SU-DHL-6 (cell line): ENCODE results near the gene TNRC6B.

Source experiments
- H2AFZ ChIP-seq: fragments of 200-600 bp; sonication (generic); 2 replicates; pipeline ENCODE4 v1.6.1; 2014; ENCODE audit warnings: low read depth, mild to moderate bottlenecking, moderate library complexity, mixed read lengths, antibody characterized with exemption, low read length; ENCODE audit not compliant: severe bottlenecking
- H3F3A ChIP-seq: fragments of 200-600 bp; shearing (Covaris generic); 2 replicates; pipeline ENCODE4 v1.6.0; 2016; ENCODE audit warnings: antibody characterized with exemption, mild to moderate bottlenecking; ENCODE audit not compliant: insufficient read depth
- H3K27ac ChIP-seq: fragments of 200-600 bp; sonication (generic); 2 replicates; pipeline ENCODE4 v1.5.1; 2016; ENCODE audit warnings: low read depth, mild to moderate bottlenecking, low read length, moderate library complexity, mixed read lengths
- H3K27me3 ChIP-seq: fragments of 200-600 bp; sonication (generic), shearing (Covaris generic); 2 replicates; pipeline ENCODE4 v1.6.0; 2014; ENCODE audit warnings: mild to moderate bottlenecking, low read length
- H3K36me3 ChIP-seq: fragments of 200-600 bp; sonication (generic); 2 replicates; pipeline ENCODE4 v1.6.1; 2014; ENCODE audit warnings: mild to moderate bottlenecking, low read length, mixed read lengths
- H3K4me2 ChIP-seq: fragments of 300-600, 200-600 bp; shearing (Covaris generic), sonication (generic); 2 replicates; pipeline ENCODE4 v1.6.0; 2014; ENCODE audit warnings: low read length, low read depth, mild to moderate bottlenecking; ENCODE audit not compliant: poor library complexity, severe bottlenecking
- H3K4me3 ChIP-seq: fragments of 200-600 bp; sonication (generic); 2 replicates; pipeline ENCODE4 v1.5.1; 2014; ENCODE audit warnings: antibody characterized with exemption, low read length, mild to moderate bottlenecking, mixed read lengths; ENCODE audit not compliant: insufficient read depth, poor library complexity, severe bottlenecking
- H3K79me2 ChIP-seq: fragments of 200-600 bp; sonication (generic); 2 replicates; pipeline ENCODE4 v1.6.1; 2014; ENCODE audit warnings: mild to moderate bottlenecking, low read length, moderate library complexity; ENCODE audit not compliant: insufficient read depth
- H3K9ac ChIP-seq: fragments of 200-600 bp; sonication (generic); 2 replicates; pipeline ENCODE4 v1.7.0; 2014; ENCODE audit warnings: mild to moderate bottlenecking, low read length
- H3K9me2 ChIP-seq: fragments of 200-600 bp; sonication (generic); replicated peaks from 2 replicates; pipeline ENCODE4 v1.6.1; 2014; ENCODE audit warnings: low read length; ENCODE audit not compliant: insufficient read depth
- H3K9me3 ChIP-seq: fragments of 200-600 bp; sonication (generic); 2 replicates; pipeline ENCODE4 v1.6.1; 2014; ENCODE audit warnings: low read length, mixed read lengths; ENCODE audit not compliant: insufficient read depth
- H4K20me1 ChIP-seq: fragments of 200-600 bp; sonication (generic); 2 replicates; pipeline ENCODE4 v1.6.1; 2014; ENCODE audit warnings: low read depth, mild to moderate bottlenecking, antibody characterized with exemption, low read length, moderate library complexity, mixed read lengths
- EZH2phosphoT487 ChIP-seq: fragments of 200-600 bp; sonication (generic), shearing (Covaris generic); conservative IDR thresholded peaks from 2 replicates; pipeline ENCODE4 v1.6.1; 2018; ENCODE audit warnings: mild to moderate bottlenecking, antibody characterized with exemption, low read length, moderate library complexity, mixed read lengths
- TF ChIP-seq, protein P1 (sequence below): fragments of 200-600 bp; sonication (generic); IDR thresholded peaks from one replicate; pipeline ENCODE4 v1.5.1; 2017; ENCODE audit warnings: antibody characterized with exemption, mild to moderate bottlenecking, low read length, moderate library complexity; ENCODE audit not compliant: insufficient read depth, poor library complexity, severe bottlenecking

The TNRC6B gene

GRCh38 chr22:40138866-40139265, 38.9 kb upstream of the TNRC6B start:
- Histone ChIP-seq H3K9ac (no peak overlapping the region), H3K9me3 (no peaks in the 10 kb centered on the region), H2AFZ (no peak overlapping the region), H4K20me1 (no peaks in the 10 kb centered on the region), H3K27ac (no peak overlapping the region), H3F3A (no peaks in the 10 kb centered on the region), H3K27me3 (no peaks in the 10 kb centered on the region), H3K36me3 (no peaks in the 10 kb centered on the region), H3K4me2 (no peak overlapping the region), H3K4me3 (no peak overlapping the region), H3K9me2 (no peaks in the 10 kb centered on the region), H3K79me2 (no peaks in the 10 kb centered on the region)
- TF ChIP-seq, protein P1, sequence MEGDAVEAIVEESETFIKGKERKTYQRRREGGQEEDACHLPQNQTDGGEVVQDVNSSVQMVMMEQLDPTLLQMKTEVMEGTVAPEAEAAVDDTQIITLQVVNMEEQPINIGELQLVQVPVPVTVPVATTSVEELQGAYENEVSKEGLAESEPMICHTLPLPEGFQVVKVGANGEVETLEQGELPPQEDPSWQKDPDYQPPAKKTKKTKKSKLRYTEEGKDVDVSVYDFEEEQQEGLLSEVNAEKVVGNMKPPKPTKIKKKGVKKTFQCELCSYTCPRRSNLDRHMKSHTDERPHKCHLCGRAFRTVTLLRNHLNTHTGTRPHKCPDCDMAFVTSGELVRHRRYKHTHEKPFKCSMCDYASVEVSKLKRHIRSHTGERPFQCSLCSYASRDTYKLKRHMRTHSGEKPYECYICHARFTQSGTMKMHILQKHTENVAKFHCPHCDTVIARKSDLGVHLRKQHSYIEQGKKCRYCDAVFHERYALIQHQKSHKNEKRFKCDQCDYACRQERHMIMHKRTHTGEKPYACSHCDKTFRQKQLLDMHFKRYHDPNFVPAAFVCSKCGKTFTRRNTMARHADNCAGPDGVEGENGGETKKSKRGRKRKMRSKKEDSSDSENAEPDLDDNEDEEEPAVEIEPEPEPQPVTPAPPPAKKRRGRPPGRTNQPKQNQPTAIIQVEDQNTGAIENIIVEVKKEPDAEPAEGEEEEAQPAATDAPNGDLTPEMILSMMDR = no peak
- no peak for TF ChIP-seq EZH2phosphoT487

DNA sequence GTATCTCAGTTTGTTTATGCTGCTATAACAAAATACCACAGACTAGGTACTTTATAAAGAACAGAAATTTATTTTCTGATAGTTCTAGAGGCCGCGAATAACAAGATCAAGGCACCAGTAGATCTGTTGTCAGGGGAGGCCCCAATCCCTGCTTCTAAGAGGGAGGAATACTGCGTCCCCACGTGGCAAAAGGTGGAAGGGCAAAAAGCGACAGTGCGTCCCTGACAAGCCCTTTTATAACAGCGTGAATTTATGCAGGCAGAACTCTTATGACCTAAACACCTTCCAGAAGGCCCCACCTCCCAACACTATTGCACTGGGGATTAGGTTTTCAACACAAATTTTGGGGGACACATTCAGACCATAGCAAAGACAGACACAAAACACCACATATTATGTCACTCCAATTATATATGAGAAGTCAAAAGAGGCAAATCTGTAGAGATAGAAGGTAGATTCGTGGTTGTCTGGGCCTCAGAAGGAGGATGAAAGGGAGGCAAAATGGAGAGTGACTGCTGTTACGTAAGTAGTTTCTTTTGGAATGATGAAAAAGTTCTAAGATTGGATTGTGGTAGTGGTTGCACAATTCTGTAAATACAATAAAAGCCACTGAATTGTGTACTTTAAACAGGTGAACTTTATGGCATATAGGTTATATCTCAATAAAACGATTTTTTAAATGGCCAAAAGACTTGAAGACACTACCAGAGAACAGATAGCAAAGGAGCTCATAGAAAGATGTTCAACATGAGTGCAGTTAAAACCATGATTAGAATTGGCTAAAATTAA, 30.1 kb upstream of the TNRC6B start:
- H3K9me2 ChIP-seq = no peaks in the 10 kb centered on the region
- H3K4me2 ChIP-seq = no peak overlapping the region
- H2AFZ ChIP-seq = no peak overlapping the region

DNA sequence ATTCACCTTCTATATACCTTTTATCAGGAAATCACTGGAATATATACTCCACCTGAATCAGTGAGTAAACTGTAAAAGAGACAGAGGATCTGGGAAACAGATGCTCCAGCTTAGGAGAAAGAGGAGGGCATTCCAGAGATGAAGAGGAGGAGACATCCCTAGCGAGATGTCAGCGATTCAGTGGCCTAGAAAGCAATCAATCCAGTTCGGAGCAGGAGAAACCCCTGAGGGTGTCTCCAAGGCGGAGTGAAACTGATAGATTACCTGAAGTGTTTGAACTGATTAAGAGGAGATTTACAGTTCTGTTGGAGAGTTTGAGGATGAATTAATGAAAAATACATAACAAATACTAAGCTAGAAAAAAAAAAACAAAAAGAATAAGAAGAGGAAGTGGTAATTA, 24.5 kb upstream of the TNRC6B start:
- H3F3A ChIP-seq = no peaks in the 10 kb centered on the region
- H3K27me3 ChIP-seq = no peaks in the 10 kb centered on the region
- no peaks in the 10 kb centered on the region for H3K79me2 ChIP-seq
- H3K36me3 ChIP-seq = no peaks in the 10 kb centered on the region
- H3K9me3 ChIP-seq = no peaks in the 10 kb centered on the region
- H3K9me2 ChIP-seq = no peaks in the 10 kb centered on the region
- H3K27ac ChIP-seq = no peak overlapping the region
- no peak overlapping the region for H3K4me2 ChIP-seq
- no peak overlapping the region for H3K9ac ChIP-seq
- H2AFZ ChIP-seq = no peak overlapping the region
- no peak overlapping the region for H3K4me3 ChIP-seq
- H4K20me1 ChIP-seq = no peaks in the 10 kb centered on the region
- TF ChIP-seq, protein P1 = no peak
- no peak for TF ChIP-seq EZH2phosphoT487

More for the DNA sequence above, 30.1 kb upstream of the TNRC6B start:
- H3K79me2 ChIP-seq = no peaks in the 10 kb centered on the region
- no peak overlapping the region for H3K9ac ChIP-seq
- TF ChIP-seq, protein P1 = no peak
- no peak for TF ChIP-seq EZH2phosphoT487
- H3K4me3 ChIP-seq = no peak overlapping the region
- H4K20me1 ChIP-seq = no peaks in the 10 kb centered on the region
- H3K27me3 ChIP-seq = no peaks in the 10 kb centered on the region
- H3K36me3 ChIP-seq = no peaks in the 10 kb centered on the region
- no peak overlapping the region for H3K27ac ChIP-seq
- H3K9me3 ChIP-seq = no peaks in the 10 kb centered on the region
- no peaks in the 10 kb centered on the region for H3F3A ChIP-seq
